ENCODE measurements around the gene CNTN2. TPM values are rescaled to one million over a fixed set of nuclear protein-coding genes. Genes with fewer than 3 reads are reported as not detected.

CNTN2 gene
- total RNA-seq, 1 experiment from 2014 or later = not detected

GRCh38 chr1:205017766-205018165 lies 25.2 kb upstream of the CNTN2 start:
- in situ Hi-C loops (cut with HindIII; ENCODE audit: low pct_unique_long_range_greater_than_20kb, low sequenced_read_pairs) = no loop called here
- no TSS peak for BruUV-seq (replicated peaks)
- Histone ChIP-seq H3K4me3 (ENCODE audit: low read depth in 2 of 2, low read length in 2 of 2) (no peak overlapping the region), H3K9me3 (ENCODE audit: control insufficient read depth, insufficient read depth, low read depth, low read length) (no peaks in the 10 kb centered on the region), H3K36me3 (ENCODE audit: control insufficient read depth, insufficient read depth, low read length) (no peaks in the 10 kb centered on the region), H3K4me1 (ENCODE audit: control insufficient read depth, insufficient read depth, low read length) (no peaks in the 10 kb centered on the region), H3K27me3 (ENCODE audit: control insufficient read depth, insufficient read depth, low read length) (peaks cover 6% of the 10 kb centered on the region; the same call in 1 of the 2 replicates), H3K27ac (ENCODE audit: low read length) (no peak overlapping the region)
- CTCF ChIA-PET = no interaction called here
- POLR2A ChIA-PET = no interaction called here
- no peak for DNase-seq (ENCODE audit: low read depth, low spot score)
- ATAC-seq = no peak
- intact Hi-C loops (cut with micrococcal nuclease; ENCODE audit: unreplicated experiment) = no loop called here
- TF ChIP-seq POLR2AphosphoS5 (IDR thresholded peaks at IDR 0.05; ENCODE audit: low read depth, low read length) = no peak
- no peak for TF ChIP-seq REST (IDR thresholded peaks at IDR 0.05; ENCODE audit: insufficient read depth in 1 of 2, low read depth in 2 of 2, low read length in 1 of 2)
- no peak for TF ChIP-seq TCF7L2 (IDR thresholded peaks at IDR 0.05; ENCODE audit: low read depth, low read length)
- TF ChIP-seq SIN3A (IDR thresholded peaks at IDR 0.05; ENCODE audit: borderline replicate concordance, insufficient read depth, low read depth, low read length) = no peak
- TF ChIP-seq CTCF (IDR thresholded peaks at IDR 0.05) = no peak

- ChIA-PET CTCF (interaction anchor here (2.8 kb wide), 1 partner anchor 43 kb away, joined by 9 read pairs; no protein-coding TSS in a partner anchor), POLR2A (no interaction called here)
- BruUV-seq (replicated peaks) = no TSS peak
- H3K4me3 ChIP-seq (ENCODE audit: low read depth in 2 of 2, low read length in 2 of 2) = no peak overlapping the region
- ATAC-seq (no peak), DNase-seq (ENCODE audit: low read depth, low spot score) (no peak)
- H3K27ac ChIP-seq (ENCODE audit: low read length) = no peak overlapping the region
- H3K4me1 ChIP-seq (ENCODE audit: control insufficient read depth, insufficient read depth, low read length) = no peaks in the 10 kb centered on the region
- H3K9me3 ChIP-seq (ENCODE audit: control insufficient read depth, insufficient read depth, low read depth, low read length) = no peaks in the 10 kb centered on the region
- in situ Hi-C loops (cut with HindIII; ENCODE audit: low pct_unique_long_range_greater_than_20kb, low sequenced_read_pairs) = no loop called here
- H3K27me3 ChIP-seq (ENCODE audit: control insufficient read depth, insufficient read depth, low read length) = peaks cover 7% of the 10 kb centered on the region; the same call in 1 of the 2 replicates
- H3K36me3 ChIP-seq (ENCODE audit: control insufficient read depth, insufficient read depth, low read length) = no peaks in the 10 kb centered on the region
- intact Hi-C loops (cut with micrococcal nuclease; ENCODE audit: unreplicated experiment) = no loop called here
- TF ChIP-seq POLR2AphosphoS5 (IDR thresholded peaks at IDR 0.05; ENCODE audit: low read depth, low read length) (no peak), REST (IDR thresholded peaks at IDR 0.05; ENCODE audit: insufficient read depth in 1 of 2, low read depth in 2 of 2, low read length in 1 of 2) (no peak), SIN3A (IDR thresholded peaks at IDR 0.05; ENCODE audit: borderline replicate concordance, insufficient read depth, low read depth, low read length) (no peak), TCF7L2 (IDR thresholded peaks at IDR 0.05; ENCODE audit: low read depth, low read length) (no peak), CTCF (IDR thresholded peaks at IDR 0.05) (no peak)
These were observed 24.6 kb upstream of the CNTN2 start for GRCh38 chr1:205018381-205018780.

Data from Panc1 (cell line).